ENCODE measurements around the gene SMYD4.

GRCh38 chr17:1793447-1793806 lies 36.3 kb downstream of the SMYD4 start:
- TF ChIP-seq, protein P1, sequence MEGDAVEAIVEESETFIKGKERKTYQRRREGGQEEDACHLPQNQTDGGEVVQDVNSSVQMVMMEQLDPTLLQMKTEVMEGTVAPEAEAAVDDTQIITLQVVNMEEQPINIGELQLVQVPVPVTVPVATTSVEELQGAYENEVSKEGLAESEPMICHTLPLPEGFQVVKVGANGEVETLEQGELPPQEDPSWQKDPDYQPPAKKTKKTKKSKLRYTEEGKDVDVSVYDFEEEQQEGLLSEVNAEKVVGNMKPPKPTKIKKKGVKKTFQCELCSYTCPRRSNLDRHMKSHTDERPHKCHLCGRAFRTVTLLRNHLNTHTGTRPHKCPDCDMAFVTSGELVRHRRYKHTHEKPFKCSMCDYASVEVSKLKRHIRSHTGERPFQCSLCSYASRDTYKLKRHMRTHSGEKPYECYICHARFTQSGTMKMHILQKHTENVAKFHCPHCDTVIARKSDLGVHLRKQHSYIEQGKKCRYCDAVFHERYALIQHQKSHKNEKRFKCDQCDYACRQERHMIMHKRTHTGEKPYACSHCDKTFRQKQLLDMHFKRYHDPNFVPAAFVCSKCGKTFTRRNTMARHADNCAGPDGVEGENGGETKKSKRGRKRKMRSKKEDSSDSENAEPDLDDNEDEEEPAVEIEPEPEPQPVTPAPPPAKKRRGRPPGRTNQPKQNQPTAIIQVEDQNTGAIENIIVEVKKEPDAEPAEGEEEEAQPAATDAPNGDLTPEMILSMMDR (IDR thresholded peaks at IDR 0.05), result no peak
- TF ChIP-seq POLR2A (IDR thresholded peaks at IDR 0.05) (no peak), EP300 (IDR thresholded peaks at IDR 0.05) (no peak)

All from tibial nerve (tissue), 4 donors.